Spinal cord (tissue), 10 donors: Measurements from ENCODE around the gene GRIK4. TPM values are rescaled to one million over a fixed set of nuclear protein-coding genes. Genes with fewer than 3 reads are reported as not detected.

Experiments used
- DNase-seq, 6 donors: peaks; one replicate each; pipeline versions ENCODE4 v3.0.0 to v3.0.0-alpha.2; 2013 to 2015; ENCODE audit warnings: low spot score in 6 of 6, low read depth in 4 of 6
- H3K27ac ChIP-seq: one replicate; pipeline ENCODE4 v1.5.1; 2013; ENCODE audit warnings: low read depth, low read length, control low read depth
- H3K27me3 ChIP-seq: one replicate; pipeline ENCODE4 v1.6.1; 2013; ENCODE audit warnings: low read length; ENCODE audit not compliant: control insufficient read depth, insufficient read depth
- H3K36me3 ChIP-seq: one replicate; pipeline ENCODE4 v1.6.1; 2013; ENCODE audit warnings: low read length; ENCODE audit not compliant: control insufficient read depth, insufficient read depth
- H3K4me1 ChIP-seq: one replicate; pipeline ENCODE4 v1.6.1; 2013; ENCODE audit warnings: low read length; ENCODE audit not compliant: control insufficient read depth, insufficient read depth
- H3K4me3 ChIP-seq: one replicate; pipeline ENCODE4 v1.5.1; 2013; ENCODE audit warnings: low read depth, low read length, control low read depth
- H3K9me3 ChIP-seq: one replicate; pipeline ENCODE4 v1.6.1; 2013; ENCODE audit warnings: low read length; ENCODE audit not compliant: control insufficient read depth, insufficient read depth
- WGBS: methylation state at CpG from one replicate; pipeline ENCODE4 v1.1.5; 2013; ENCODE audit warnings: missing lambda C conversion rate; ENCODE audit not compliant: insufficient coverage; 5-methylcytosine and 5-hydroxymethylcytosine counted together
- long read RNA-seq, 4 donors: transcript quantifications; one replicate each; lab custom pipeline, GENCODE V29; 2026
- polyA plus RNA-seq, 2 donors: library from polyadenylated mRNA; unstranded; fragments of 120-200 nt; gene quantifications; one replicate each; pipeline ENCODE4 v1.2.1, GENCODE V29; 2013; ENCODE audit not compliant: insufficient read length in 2 of 2
- total RNA-seq, 2 donors: library from RNA; depleted of rRNA in 1 of 2; stranded (reverse); fragments of 120-200 nt in 1 of 2; fragments of >200 nt in 1 of 2; gene quantifications; one replicate each; pipeline versions ENCODE4 v1.2.3 to v1.2.4, GENCODE V29; 2013 to 2014
- donor health status: healthy.

Gene GRIK4, protein sequence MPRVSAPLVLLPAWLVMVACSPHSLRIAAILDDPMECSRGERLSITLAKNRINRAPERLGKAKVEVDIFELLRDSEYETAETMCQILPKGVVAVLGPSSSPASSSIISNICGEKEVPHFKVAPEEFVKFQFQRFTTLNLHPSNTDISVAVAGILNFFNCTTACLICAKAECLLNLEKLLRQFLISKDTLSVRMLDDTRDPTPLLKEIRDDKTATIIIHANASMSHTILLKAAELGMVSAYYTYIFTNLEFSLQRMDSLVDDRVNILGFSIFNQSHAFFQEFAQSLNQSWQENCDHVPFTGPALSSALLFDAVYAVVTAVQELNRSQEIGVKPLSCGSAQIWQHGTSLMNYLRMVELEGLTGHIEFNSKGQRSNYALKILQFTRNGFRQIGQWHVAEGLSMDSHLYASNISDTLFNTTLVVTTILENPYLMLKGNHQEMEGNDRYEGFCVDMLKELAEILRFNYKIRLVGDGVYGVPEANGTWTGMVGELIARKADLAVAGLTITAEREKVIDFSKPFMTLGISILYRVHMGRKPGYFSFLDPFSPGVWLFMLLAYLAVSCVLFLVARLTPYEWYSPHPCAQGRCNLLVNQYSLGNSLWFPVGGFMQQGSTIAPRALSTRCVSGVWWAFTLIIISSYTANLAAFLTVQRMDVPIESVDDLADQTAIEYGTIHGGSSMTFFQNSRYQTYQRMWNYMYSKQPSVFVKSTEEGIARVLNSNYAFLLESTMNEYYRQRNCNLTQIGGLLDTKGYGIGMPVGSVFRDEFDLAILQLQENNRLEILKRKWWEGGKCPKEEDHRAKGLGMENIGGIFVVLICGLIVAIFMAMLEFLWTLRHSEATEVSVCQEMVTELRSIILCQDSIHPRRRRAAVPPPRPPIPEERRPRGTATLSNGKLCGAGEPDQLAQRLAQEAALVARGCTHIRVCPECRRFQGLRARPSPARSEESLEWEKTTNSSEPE
- 1 to 10 TPM; 5.2 to 6.1 TPM for total RNA-seq
- polyA plus RNA-seq: 10 to 100 TPM; 18.4 to 23.2 TPM
- long read RNA-seq, donor 1: 0 reads
- long read RNA-seq, donor 2, full-length matches to known transcripts: 1 of 1 reads
- long read RNA-seq, donor 2, partial matches to known transcripts: 0 of 1 reads
- long read RNA-seq, donor 2, other reads (novel, unspliced or antisense): 0 of 1 reads
- long read RNA-seq, donor 3: 0 reads
- long read RNA-seq, donor 4: 0 reads

DNA sequence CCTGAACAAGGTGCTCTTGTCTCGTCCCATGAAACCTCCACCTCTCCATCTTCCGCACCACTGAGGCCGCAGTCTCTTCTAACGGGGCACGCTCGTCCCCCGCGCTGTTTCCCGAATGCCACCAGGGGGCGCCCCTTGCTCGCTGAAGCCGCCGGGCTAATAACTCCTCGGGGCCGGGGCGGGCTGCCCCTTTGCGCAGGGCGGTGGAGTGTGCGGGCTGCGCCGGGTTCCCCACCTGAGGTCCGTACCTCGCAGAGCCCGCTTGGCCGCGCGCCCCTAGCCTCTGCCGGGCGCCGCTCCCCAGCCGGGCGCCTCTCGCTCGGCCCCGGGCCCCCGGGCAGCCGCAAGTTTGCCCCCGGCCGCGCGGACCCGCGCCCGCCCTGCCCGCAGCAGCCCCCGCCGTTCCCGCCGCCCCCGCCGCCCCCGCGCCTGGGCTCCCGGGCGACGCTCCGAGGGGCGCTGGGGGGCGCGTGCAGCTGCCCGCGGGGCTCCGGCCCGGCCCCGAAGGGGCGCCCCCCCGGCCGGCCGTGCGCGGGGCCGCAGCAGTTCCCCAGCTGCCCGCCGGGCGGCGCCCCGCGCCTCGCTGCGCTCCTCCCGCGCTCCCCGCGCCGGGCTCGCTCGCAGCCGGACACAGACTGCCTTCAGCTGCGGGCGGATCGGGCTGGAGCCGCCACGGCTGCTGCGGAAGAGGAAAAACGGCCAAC lies at the start of gene GRIK4:
TSS of gene GRIK4 (plus strand) at position 633 of the 704 bp plus-strand sequence. CDS start 148,571 bp downstream, outside the sequence.
- Histone ChIP-seq H3K36me3 (peaks cover 10% of the 10 kb centered on the region), H3K4me3 (peak within 1 kb of the TSS; percentile 54), H3K9me3 (no peaks in the 10 kb centered on the region), H3K27ac (no peak within 1 kb of the TSS), H3K27me3 (peaks cover 7% of the 10 kb centered on the region), H3K4me1 (peaks cover 33% of the 10 kb centered on the region)
- whole genome bisulfite sequencing: under 1% methylated on average over 95 of the region's 95 CpGs
- DNase-seq: peak; percentile 52 to 95 (median 79)

DNA sequence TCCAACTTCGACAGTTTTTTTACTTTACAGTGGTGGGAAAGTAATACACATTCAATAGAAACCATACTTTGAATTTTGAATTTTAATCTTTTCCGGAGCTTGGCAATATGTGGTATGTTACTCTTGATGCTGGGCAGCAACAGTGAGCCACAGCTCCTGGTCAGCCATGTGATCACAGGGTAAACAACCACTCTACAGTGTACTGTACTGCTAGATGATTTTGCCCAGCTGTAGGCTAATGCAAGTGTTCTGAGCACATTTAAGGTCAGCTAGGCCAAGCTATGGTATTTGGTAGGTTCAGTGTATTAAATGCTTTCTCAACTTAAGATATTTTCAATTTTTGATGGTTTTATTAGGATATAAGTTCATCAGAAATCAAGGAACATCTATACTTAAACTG lies 48.7 kb upstream of the GRIK4 start:
- Histone ChIP-seq H3K4me1 (no peaks in the 10 kb centered on the region), H3K4me3 (no peak overlapping the region), H3K9me3 (no peaks in the 10 kb centered on the region), H3K27me3 (no peaks in the 10 kb centered on the region), H3K27ac (no peak overlapping the region), H3K36me3 (peaks cover 30% of the 10 kb centered on the region)
- no peak for DNase-seq
- WGBS: no CpG with 5 or more reads among the region's 2 CpGs

DNA sequence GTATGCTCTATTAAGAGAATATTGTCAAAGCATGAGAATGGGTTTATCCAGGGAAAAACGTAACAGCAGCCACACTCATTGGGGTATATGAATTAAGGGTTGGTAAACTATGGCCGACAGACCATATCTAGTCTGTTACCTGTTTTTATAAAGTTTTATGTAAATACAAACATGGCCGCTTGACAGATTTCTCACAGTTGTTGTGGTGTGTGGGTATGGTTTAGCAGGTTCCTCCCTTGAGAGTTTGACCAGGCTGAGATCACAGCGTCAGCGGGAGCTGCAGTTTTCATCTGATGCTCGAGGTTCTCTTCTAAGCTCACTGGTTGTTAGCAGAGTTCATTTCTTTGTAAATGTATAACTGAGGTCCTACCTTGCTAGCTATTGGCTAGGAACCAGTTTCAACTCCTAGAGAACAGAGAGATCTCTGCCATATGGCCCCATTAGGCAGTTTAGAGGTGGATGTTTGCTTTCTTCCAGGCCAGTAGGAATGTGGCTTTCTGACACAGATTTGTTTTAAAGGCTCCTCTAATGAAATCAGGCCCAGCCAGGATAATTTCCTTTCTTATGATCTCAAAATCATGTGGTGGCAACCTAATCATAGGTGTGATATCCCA lies 45.5 kb upstream of the GRIK4 start:
- H3K36me3 ChIP-seq: peaks cover 30% of the 10 kb centered on the region
- DNase-seq: no peak
- H3K27me3 ChIP-seq: no peaks in the 10 kb centered on the region
- no peaks in the 10 kb centered on the region for H3K4me1 ChIP-seq
- H3K4me3 ChIP-seq: no peak overlapping the region
- H3K9me3 ChIP-seq: no peaks in the 10 kb centered on the region
- 100% methylated on average over 1 of the region's 6 CpGs for WGBS
- H3K27ac ChIP-seq: no peak overlapping the region

- Histone ChIP-seq H3K36me3 (peaks cover 34% of the 10 kb centered on the region), H3K9me3 (no peaks in the 10 kb centered on the region), H3K27me3 (no peaks in the 10 kb centered on the region), H3K4me1 (no peaks in the 10 kb centered on the region), H3K27ac (no peak overlapping the region), H3K4me3 (no peak overlapping the region)
- no peak for DNase-seq
- no CpG with 5 or more reads among the region's 6 CpGs for WGBS
Measured at GRCh38 chr11:120467627-120468026, 43.9 kb upstream of the GRIK4 start.

DNA sequence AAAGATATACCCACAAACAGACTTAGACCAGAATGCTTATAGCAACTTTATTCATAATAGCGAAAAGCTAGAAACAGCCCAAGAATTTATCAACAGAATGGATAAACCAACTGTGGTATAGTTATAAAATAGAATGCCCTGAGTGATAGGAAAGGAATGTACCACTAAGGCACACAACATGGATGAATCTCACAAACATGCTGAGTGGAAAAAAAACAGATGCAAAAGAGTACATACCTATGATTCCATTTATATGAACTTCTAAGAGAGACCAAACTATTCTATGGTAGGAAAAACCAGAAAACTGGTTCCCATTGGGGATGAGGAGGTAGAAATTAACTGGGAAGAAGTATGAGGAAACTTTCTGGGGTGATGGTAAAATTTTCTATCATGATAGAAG lies 40.4 kb upstream of the GRIK4 start:
- H3K36me3 ChIP-seq: peaks cover 24% of the 10 kb centered on the region

GRCh38 chr11:120471994-120472393 lies 39.6 kb upstream of the GRIK4 start:
- H3K27me3 ChIP-seq: no peaks in the 10 kb centered on the region
- no peak overlapping the region for H3K4me3 ChIP-seq
- peaks cover 25% of the 10 kb centered on the region for H3K36me3 ChIP-seq
- H3K9me3 ChIP-seq: no peaks in the 10 kb centered on the region
- H3K27ac ChIP-seq: no peak overlapping the region
- DNase-seq: no peak
- no CpG with 5 or more reads among the region's 3 CpGs for WGBS
- no peaks in the 10 kb centered on the region for H3K4me1 ChIP-seq

More for the DNA sequence above, 40.4 kb upstream of the GRIK4 start:
- no peak for DNase-seq
- H3K27ac ChIP-seq: no peak overlapping the region
- no peaks in the 10 kb centered on the region for H3K27me3 ChIP-seq
- H3K4me1 ChIP-seq: no peaks in the 10 kb centered on the region
- no peak overlapping the region for H3K4me3 ChIP-seq
- no peaks in the 10 kb centered on the region for H3K9me3 ChIP-seq
- WGBS: no CpG with 5 or more reads among the region's 1 CpG

GRCh38 chr11:120473503-120473902 lies 38.0 kb upstream of the GRIK4 start:
- Histone ChIP-seq H3K27me3 (no peaks in the 10 kb centered on the region), H3K36me3 (peaks cover 23% of the 10 kb centered on the region), H3K4me1 (no peaks in the 10 kb centered on the region), H3K27ac (no peak overlapping the region), H3K9me3 (no peaks in the 10 kb centered on the region), H3K4me3 (no peak overlapping the region)
- 100% methylated on average over 1 of the region's 3 CpGs for WGBS
- peak in 1 of 6 donors; percentile 73 for DNase-seq

- 100% methylated on average over 1 of the region's 6 CpGs for WGBS
- H3K27me3 ChIP-seq: no peaks in the 10 kb centered on the region
- no peak overlapping the region for H3K4me3 ChIP-seq
- no peak for DNase-seq
- H3K27ac ChIP-seq: no peak overlapping the region
- H3K36me3 ChIP-seq: peaks cover 43% of the 10 kb centered on the region
- no peaks in the 10 kb centered on the region for H3K9me3 ChIP-seq
- no peaks in the 10 kb centered on the region for H3K4me1 ChIP-seq
Measured at GRCh38 chr11:120482149-120482548, 29.4 kb upstream of the GRIK4 start.
